GM18505 (cell line): ENCODE results near the gene GRIK5.
"Not testable (repeated sequence)": the region's sequence is repeated elsewhere in the genome, so short reads cannot be mapped to it uniquely, and the experiment has no call there.

ENCODE experiments used
- ATAC-seq: cut with Tn5 transposase; IDR thresholded peaks from one replicate; pipeline ENCODE4 v1.9.1; 2021; ENCODE audit not compliant: unreplicated experiment
- POLR2A ChIP-seq: IDR thresholded peaks from 4 replicates; pipeline ENCODE4 v1.6.1; 2011; ENCODE audit warnings: borderline replicate concordance; ENCODE audit not compliant: insufficient read depth, insufficient read length; ENCODE audit errors: extremely low read depth

Gene GRIK5

GRCh38 chr19:42037649-42038048 is 32.4 kb downstream of the GRIK5 start:
- no peak for ATAC-seq
- TF ChIP-seq POLR2A, result no peak

- not testable (repeated sequence) for ATAC-seq
Measured at GRCh38 chr19:42034640-42035391, 35.2 kb downstream of the GRIK5 start.

DNA sequence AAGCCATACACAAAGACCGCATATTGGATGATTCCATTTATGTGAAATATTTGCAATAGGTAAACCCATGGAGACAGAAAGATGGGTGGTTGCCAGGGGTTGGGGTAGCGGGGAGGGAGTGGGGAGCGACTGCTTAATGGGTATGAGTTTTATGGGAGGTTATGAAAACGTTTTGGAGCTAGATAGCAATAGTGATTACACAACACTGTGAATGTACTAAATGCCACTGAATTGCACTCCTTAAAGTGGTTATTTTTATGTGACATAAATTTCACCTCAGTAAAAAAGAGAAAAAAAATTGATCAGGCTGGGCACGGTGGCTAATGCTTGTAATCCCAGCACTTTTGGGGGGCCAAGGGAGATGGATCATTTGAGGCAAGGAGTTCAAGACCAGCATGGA is 36.6 kb downstream of the GRIK5 start:
- no peak for TF ChIP-seq POLR2A
- ATAC-seq, result no peak

DNA sequence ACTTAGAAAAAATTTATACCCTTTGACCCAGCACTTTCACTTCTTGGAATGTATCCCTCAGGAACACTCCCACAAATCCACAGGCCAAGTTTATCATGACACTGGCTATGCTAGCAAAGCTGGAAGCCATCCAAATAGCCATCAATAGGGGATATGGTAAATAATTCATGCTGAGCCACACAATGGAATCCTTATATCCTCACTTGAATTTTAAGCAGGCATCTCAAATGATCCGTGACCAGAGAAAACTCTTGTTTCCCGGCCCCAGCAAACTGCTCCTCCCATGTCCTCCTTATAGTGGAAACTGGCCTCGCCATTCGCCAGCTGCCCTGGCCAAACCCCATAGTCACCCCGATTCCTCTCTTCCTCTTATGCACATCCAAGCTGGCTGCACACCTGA is 37.6 kb downstream of the GRIK5 start:
- ATAC-seq, result no peak
- no peak for TF ChIP-seq POLR2A

- no peak for ATAC-seq
- no peak for TF ChIP-seq POLR2A
Measured at GRCh38 chr19:42030645-42031440, 39.2 kb downstream of the GRIK5 start.

GRCh38 chr19:42028304-42029216 is 41.4 kb downstream of the GRIK5 start:
- TF ChIP-seq POLR2A, result no peak
- ATAC-seq, result no peak

DNA sequence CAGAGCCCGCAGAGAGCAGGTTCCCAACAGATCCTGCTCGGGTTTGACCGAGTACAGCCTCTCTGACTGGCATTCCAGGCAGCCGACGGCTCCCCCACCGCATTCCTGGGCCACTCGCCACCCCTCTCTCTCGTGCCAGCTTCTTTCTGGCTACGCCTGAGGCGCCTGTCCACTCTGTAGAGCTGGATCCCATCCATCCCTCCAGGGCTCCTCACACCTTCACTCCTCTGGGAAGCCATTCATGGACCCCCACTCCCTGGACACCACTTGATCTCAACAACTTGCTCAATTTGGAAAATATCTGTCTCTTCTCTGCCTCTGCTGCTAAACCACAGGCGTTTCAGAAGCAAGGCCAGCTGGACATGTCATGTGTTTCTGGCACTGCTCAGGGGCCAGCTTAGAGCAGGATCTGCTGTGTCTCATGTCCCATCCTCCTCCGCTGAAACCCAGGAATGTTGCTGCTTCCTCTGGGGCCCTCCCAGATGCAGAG is 45.3 kb downstream of the GRIK5 start:
- ATAC-seq, result no peak
- TF ChIP-seq POLR2A, result no peak

GRCh38 chr19:42023943-42024260 is 46.1 kb downstream of the GRIK5 start:
- ATAC-seq, result no peak
- no peak for TF ChIP-seq POLR2A

- TF ChIP-seq POLR2A, result no peak
- no peak for ATAC-seq
Measured at GRCh38 chr19:42023121-42023942, 46.7 kb downstream of the GRIK5 start.

DNA sequence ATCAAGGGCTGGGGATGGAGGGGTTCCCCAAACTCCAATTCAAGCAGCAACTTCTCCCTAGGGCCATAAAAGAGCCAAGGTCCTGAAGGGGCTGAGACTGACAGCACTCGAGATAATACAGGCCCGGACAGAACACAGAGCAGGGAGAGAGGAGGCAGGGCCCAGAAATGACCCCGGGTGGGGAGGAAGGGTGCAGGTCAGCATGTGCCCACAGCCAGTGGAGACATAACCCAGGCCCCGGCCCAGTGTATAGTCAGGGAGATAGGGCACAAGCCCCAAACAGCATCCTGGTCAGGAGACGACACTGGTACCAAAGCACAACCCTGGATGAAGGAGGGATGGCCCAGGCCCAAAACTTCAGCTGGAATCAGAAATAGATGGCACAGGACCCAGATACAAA is 47.4 kb downstream of the GRIK5 start:
- TF ChIP-seq POLR2A, result no peak
- no peak for ATAC-seq

- no peak for ATAC-seq
- no peak for TF ChIP-seq POLR2A
Measured at GRCh38 chr19:42021185-42021584, 48.8 kb downstream of the GRIK5 start.

- no peak for TF ChIP-seq POLR2A
- no peak for ATAC-seq
Measured at GRCh38 chr19:42018503-42019193, 51.4 kb downstream of the GRIK5 start.
